Liver (tissue), 9 donors: ENCODE data around the gene WASF1. TPM values are rescaled to one million over a fixed set of nuclear protein-coding genes. Genes with fewer than 3 reads are reported as not detected.

ENCODE experiments used
- DNase-seq: peaks from one replicate; pipeline ENCODE4 v3.0.0-alpha.2; 2017; ENCODE audit warnings: low spot score
- H3K27ac ChIP-seq, 2 donors: one replicate each; pipeline ENCODE4 v1.7.0; 2013; ENCODE audit warnings: inconsistent platforms in 2 of 2, low read length in 2 of 2, control low read depth in 1 of 2, low read depth in 1 of 2, mild to moderate bottlenecking in 1 of 2
- H3K27me3 ChIP-seq, 4 donors: one replicate each; pipeline versions ENCODE4 v1.6.1 to v1.7.0; 2013; ENCODE audit warnings: low read length in 3 of 4, inconsistent platforms in 1 of 4, mild to moderate bottlenecking in 1 of 4, moderate library complexity in 1 of 4; ENCODE audit not compliant: control insufficient read depth in 4 of 4, insufficient read depth in 4 of 4
- H3K36me3 ChIP-seq, 4 donors: one replicate each; pipeline versions ENCODE4 v1.6.1 to v1.7.0; 2013; ENCODE audit warnings: low read length in 3 of 4, mild to moderate bottlenecking in 3 of 4, low read depth in 1 of 4, moderate library complexity in 1 of 4; ENCODE audit not compliant: control insufficient read depth in 4 of 4, insufficient read depth in 3 of 4
- H3K4me1 ChIP-seq, 4 donors: one replicate each; pipeline versions ENCODE4 v1.6.1 to v1.7.0; 2013; ENCODE audit warnings: low read length in 3 of 4, mild to moderate bottlenecking in 3 of 4, moderate library complexity in 1 of 4; ENCODE audit not compliant: control insufficient read depth in 4 of 4, insufficient read depth in 4 of 4
- H3K4me3 ChIP-seq, 3 donors: one replicate each; pipeline versions ENCODE4 v1.6.1 to v1.7.0; 2013; ENCODE audit warnings: low read length in 3 of 3, control low read depth in 1 of 3, low read depth in 1 of 3, mild to moderate bottlenecking in 1 of 3
- H3K9ac ChIP-seq, 2 donors: one replicate each; pipeline ENCODE4 v1.7.0; 2013; ENCODE audit warnings: low read length in 2 of 2, mild to moderate bottlenecking in 2 of 2, moderate library complexity in 2 of 2, control low read depth in 1 of 2, low read depth in 1 of 2
- H3K9me3 ChIP-seq, 4 donors: one replicate each; pipeline versions ENCODE4 v1.6.1 to v1.7.0; 2013; ENCODE audit warnings: low read length in 3 of 4; ENCODE audit not compliant: control insufficient read depth in 4 of 4
- EGR1 ChIP-seq, 2 donors: IDR thresholded peaks; 2 replicates each; pipeline ENCODE4 v1.6.1; 2016 to 2018; ENCODE audit warnings: antibody characterized with exemption in 2 of 2, low read depth in 2 of 2
- FOXA1 ChIP-seq: IDR thresholded peaks from 2 replicates; pipeline ENCODE4 v1.6.1; 2016; ENCODE audit warnings: antibody characterized with exemption
- FOXA2 ChIP-seq: IDR thresholded peaks from 2 replicates; pipeline ENCODE4 v1.6.1; 2016; ENCODE audit warnings: antibody characterized with exemption
- GABPA ChIP-seq, 2 donors: IDR thresholded peaks in 1 of 2; conservative IDR thresholded peaks in 1 of 2; 2 replicates each; pipeline ENCODE4 v1.6.1; 2016; ENCODE audit warnings: antibody characterized with exemption in 2 of 2, mild to moderate bottlenecking in 1 of 2, moderate library complexity in 1 of 2
- HNF4A ChIP-seq, 2 donors: conservative IDR thresholded peaks; 2 replicates each; pipeline ENCODE4 v1.6.1; 2016; ENCODE audit warnings: antibody characterized with exemption in 2 of 2, mild to moderate bottlenecking in 2 of 2
- HNF4G ChIP-seq: IDR thresholded peaks from 2 replicates; pipeline ENCODE4 v1.6.1; 2016; ENCODE audit warnings: antibody characterized with exemption
- JUND ChIP-seq, 2 donors: IDR thresholded peaks; 2 replicates each; pipeline ENCODE4 v1.6.1; 2016; ENCODE audit warnings: antibody characterized with exemption in 2 of 2
- RAD21 ChIP-seq, 2 donors: IDR thresholded peaks; 2 replicates each; pipeline ENCODE4 v1.6.1; 2016; ENCODE audit warnings: antibody characterized with exemption in 2 of 2, mild to moderate bottlenecking in 2 of 2
- RXRA ChIP-seq, 2 donors: IDR thresholded peaks; 2 replicates each; pipeline ENCODE4 v1.6.1; 2017 to 2018; ENCODE audit warnings: antibody characterized with exemption in 2 of 2, mild to moderate bottlenecking in 1 of 2
- SP1 ChIP-seq: IDR thresholded peaks from 2 replicates; pipeline ENCODE4 v1.6.1; 2018; ENCODE audit warnings: antibody characterized with exemption, mild to moderate bottlenecking
- TAF1 ChIP-seq: conservative IDR thresholded peaks from 2 replicates; pipeline ENCODE4 v1.6.1; 2016; ENCODE audit warnings: antibody characterized with exemption, mild to moderate bottlenecking
- YY1 ChIP-seq: IDR thresholded peaks from 2 replicates; pipeline ENCODE4 v1.6.1; 2016; ENCODE audit warnings: antibody characterized with exemption, mild to moderate bottlenecking
- ZBTB33 ChIP-seq: IDR thresholded peaks from 2 replicates; pipeline ENCODE4 v1.6.1; 2016; ENCODE audit warnings: antibody characterized with exemption
- WGBS: extraction: QIAGEN DNeasy Blood & Tissue Kit; methylation state at CpG from one replicate; pipeline ENCODE4 v1.1.7; 2013; 5-methylcytosine and 5-hydroxymethylcytosine counted together
- polyA plus RNA-seq, 2 donors: library from polyadenylated mRNA; stranded (reverse) in 1 of 2; unstranded in 1 of 2; fragments of 200-250 nt in 1 of 2; fragments of >200 nt in 1 of 2; fragmentation: Nextera tagmentation in 1 of 2; extraction: Ambion mirVana in 1 of 2; gene quantifications; one replicate each; pipeline versions ENCODE4 v1.2.1 to v1.2.3, GENCODE V29; 2013 to 2015
- total RNA-seq, 2 donors: library from RNA; depleted of rRNA; stranded (reverse); fragments of >200 nt; gene quantifications; one replicate each; pipeline ENCODE4 v1.2.3, GENCODE V29; 2014
- TF ChIP-seq, protein P1 (sequence below): IDR thresholded peaks from 2 replicates; pipeline ENCODE4 v1.6.1; 2016; ENCODE audit warnings: antibody characterized with exemption, mild to moderate bottlenecking
- TF ChIP-seq, protein P2 (sequence below): IDR thresholded peaks from 2 replicates; pipeline ENCODE4 v1.6.1; 2016; ENCODE audit warnings: antibody characterized with exemption
- TF ChIP-seq, protein P3 (sequence below): IDR thresholded peaks from 2 replicates; pipeline ENCODE4 v1.6.1; 2016; ENCODE audit warnings: antibody characterized with exemption
- donor health status: healthy.
- donor health status: healthy.
- donor health status: healthy.
- donor health status: healthy.
- donor health status: healthy.

Gene WASF1
- total and polyA plus RNA-seq, 4 donors = 3.2 to 5.5 (median 3.4) TPM

- TF ChIP-seq FOXA1 (no peak), JUND (IDR thresholded peaks at IDR 0.05) (no peak), ZBTB33 (no peak), EGR1 (IDR thresholded peaks at IDR 0.05; ENCODE audit: low read depth in 2 of 2) (no peak), YY1 (no peak), SP1 (no peak), GABPA (IDR thresholded peaks at IDR 0.05 in 1 of 2, conservative IDR thresholded peaks at IDR 0.05 in 1 of 2) (no peak), RXRA (IDR thresholded peaks at IDR 0.05) (no peak), HNF4G (no peak), HNF4A (conservative IDR thresholded peaks at IDR 0.05) (no peak), TAF1 (no peak), RAD21 (IDR thresholded peaks at IDR 0.05) (no peak), FOXA2 (no peak)
- TF ChIP-seq, protein P1, sequence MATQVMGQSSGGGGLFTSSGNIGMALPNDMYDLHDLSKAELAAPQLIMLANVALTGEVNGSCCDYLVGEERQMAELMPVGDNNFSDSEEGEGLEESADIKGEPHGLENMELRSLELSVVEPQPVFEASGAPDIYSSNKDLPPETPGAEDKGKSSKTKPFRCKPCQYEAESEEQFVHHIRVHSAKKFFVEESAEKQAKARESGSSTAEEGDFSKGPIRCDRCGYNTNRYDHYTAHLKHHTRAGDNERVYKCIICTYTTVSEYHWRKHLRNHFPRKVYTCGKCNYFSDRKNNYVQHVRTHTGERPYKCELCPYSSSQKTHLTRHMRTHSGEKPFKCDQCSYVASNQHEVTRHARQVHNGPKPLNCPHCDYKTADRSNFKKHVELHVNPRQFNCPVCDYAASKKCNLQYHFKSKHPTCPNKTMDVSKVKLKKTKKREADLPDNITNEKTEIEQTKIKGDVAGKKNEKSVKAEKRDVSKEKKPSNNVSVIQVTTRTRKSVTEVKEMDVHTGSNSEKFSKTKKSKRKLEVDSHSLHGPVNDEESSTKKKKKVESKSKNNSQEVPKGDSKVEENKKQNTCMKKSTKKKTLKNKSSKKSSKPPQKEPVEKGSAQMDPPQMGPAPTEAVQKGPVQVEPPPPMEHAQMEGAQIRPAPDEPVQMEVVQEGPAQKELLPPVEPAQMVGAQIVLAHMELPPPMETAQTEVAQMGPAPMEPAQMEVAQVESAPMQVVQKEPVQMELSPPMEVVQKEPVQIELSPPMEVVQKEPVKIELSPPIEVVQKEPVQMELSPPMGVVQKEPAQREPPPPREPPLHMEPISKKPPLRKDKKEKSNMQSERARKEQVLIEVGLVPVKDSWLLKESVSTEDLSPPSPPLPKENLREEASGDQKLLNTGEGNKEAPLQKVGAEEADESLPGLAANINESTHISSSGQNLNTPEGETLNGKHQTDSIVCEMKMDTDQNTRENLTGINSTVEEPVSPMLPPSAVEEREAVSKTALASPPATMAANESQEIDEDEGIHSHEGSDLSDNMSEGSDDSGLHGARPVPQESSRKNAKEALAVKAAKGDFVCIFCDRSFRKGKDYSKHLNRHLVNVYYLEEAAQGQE = no peak
- TF ChIP-seq, protein P2, sequence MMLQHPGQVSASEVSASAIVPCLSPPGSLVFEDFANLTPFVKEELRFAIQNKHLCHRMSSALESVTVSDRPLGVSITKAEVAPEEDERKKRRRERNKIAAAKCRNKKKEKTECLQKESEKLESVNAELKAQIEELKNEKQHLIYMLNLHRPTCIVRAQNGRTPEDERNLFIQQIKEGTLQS = no peak
- TF ChIP-seq, protein P3, sequence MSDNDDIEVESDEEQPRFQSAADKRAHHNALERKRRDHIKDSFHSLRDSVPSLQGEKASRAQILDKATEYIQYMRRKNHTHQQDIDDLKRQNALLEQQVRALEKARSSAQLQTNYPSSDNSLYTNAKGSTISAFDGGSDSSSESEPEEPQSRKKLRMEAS = no peak
- Histone ChIP-seq H3K9ac (no peak overlapping the region), H3K27me3 (no peaks in the 10 kb centered on the region), H3K27ac (no peak overlapping the region), H3K36me3 (peaks cover 7 to 71% (median 59%) of the 10 kb centered on the region in 4 donors), H3K4me1 (no peaks in the 10 kb centered on the region), H3K4me3 (no peak overlapping the region), H3K9me3 (no peaks in the 10 kb centered on the region)
- WGBS = 71% methylated on average over 1 of the region's 1 CpG
- DNase-seq = no peak
Observed at GRCh38 chr6:110214338-110214737, 34.9 kb upstream of the WASF1 start.

- WGBS = 99% methylated on average over 1 of the region's 1 CpG
- H3K9ac ChIP-seq = no peak overlapping the region
- H3K9me3 ChIP-seq = no peaks in the 10 kb centered on the region
- H3K4me3 ChIP-seq = no peak overlapping the region
- H3K36me3 ChIP-seq = peaks cover 5 to 56% (median 51%) of the 10 kb centered on the region in 4 donors
- no peak overlapping the region for H3K27ac ChIP-seq
- H3K4me1 ChIP-seq = no peaks in the 10 kb centered on the region
- no peak for DNase-seq
- no peaks in the 10 kb centered on the region for H3K27me3 ChIP-seq
- TF ChIP-seq TAF1 (no peak), FOXA1 (no peak), JUND (IDR thresholded peaks at IDR 0.05) (no peak), RXRA (IDR thresholded peaks at IDR 0.05) (no peak), GABPA (IDR thresholded peaks at IDR 0.05 in 1 of 2, conservative IDR thresholded peaks at IDR 0.05 in 1 of 2) (no peak), HNF4G (no peak), ZBTB33 (no peak), RAD21 (IDR thresholded peaks at IDR 0.05) (no peak), SP1 (no peak), YY1 (no peak)
- TF ChIP-seq, protein P2 = no peak
- TF ChIP-seq, protein P3 = no peak
- TF ChIP-seq, protein P1 = no peak
Observed at GRCh38 chr6:110211753-110212152, 32.3 kb upstream of the WASF1 start.
